GM21381 (cell line): ENCODE data around the gene UMODL1.

Experiments used
- ATAC-seq: cut with Tn5 transposase; IDR thresholded peaks from one replicate; pipeline ENCODE4 v1.9.1; 2021; ENCODE audit warnings: mild to moderate bottlenecking, moderate library complexity; ENCODE audit not compliant: unreplicated experiment

UMODL1 gene

DNA sequence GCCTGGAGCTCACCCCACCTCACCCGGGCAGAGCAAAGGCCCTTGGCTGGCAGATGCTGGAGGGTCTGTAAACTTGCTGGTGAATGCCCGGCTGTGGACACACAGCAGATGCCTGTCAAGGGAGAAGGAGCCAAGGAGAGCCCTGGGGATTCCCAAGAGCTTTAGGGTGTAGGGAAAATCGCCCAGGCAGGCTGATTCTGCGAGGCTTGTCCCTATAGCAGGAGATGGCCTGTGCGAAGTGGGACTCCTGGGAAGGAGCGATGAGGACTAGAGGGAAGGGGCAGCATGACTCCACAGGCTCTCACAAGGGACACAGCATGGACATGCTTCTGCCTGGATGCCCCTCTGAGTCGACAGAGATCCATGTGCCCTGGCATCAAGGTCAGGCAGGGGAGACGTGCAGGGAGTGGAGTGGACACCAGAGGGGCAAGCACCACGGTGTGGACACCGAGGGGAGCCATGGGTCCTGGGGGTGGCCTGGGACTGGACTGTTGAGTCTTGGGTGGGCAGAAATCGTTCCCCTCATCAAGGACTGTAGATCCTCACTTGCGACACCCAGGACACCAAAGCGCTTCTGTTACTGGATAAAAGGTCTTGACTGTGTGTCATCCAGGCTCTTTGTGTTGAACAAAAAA, 76.4 kb downstream of the UMODL1 start:
- no peak for ATAC-seq

DNA sequence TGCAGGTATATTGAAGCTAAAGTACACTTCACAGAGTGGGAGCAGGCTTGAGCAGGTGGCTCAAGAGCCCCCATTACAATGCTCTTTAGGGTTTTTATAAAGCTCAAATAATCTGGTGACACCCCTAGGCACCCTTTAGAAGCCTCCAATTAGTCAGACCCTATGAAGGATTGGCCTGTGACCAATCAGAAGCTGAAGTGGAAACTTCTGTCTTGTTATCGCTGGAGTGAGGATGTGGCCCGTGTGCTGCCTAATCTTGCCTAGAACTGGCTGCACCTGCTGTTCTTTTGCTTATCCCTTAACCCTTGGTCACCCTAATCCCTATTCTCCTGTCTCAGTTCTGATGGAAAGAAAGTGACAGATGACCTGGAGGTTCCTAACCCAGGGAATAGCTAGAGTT, 77.0 kb downstream of the UMODL1 start:
- ATAC-seq, result no peak

DNA sequence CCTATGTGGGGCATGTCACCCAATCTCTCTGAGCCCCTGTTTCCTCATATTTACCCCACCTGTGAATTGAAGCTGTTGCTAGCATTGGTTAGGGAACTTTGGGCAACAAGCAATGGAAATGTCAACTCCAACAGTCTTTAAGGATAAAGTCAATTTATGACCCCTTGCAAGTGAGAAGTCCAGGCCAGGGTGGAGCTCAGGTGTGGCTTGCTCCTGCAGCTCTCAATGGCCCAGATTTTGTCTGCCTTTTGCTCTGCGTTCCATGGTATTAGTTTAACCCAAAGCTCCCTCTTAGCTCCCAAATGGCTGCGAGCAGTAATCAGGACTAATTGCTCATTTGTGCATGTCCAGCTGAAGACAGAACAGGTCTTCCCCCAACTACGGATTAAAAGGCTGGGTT, 77.5 kb downstream of the UMODL1 start:
- no peak for ATAC-seq

DNA sequence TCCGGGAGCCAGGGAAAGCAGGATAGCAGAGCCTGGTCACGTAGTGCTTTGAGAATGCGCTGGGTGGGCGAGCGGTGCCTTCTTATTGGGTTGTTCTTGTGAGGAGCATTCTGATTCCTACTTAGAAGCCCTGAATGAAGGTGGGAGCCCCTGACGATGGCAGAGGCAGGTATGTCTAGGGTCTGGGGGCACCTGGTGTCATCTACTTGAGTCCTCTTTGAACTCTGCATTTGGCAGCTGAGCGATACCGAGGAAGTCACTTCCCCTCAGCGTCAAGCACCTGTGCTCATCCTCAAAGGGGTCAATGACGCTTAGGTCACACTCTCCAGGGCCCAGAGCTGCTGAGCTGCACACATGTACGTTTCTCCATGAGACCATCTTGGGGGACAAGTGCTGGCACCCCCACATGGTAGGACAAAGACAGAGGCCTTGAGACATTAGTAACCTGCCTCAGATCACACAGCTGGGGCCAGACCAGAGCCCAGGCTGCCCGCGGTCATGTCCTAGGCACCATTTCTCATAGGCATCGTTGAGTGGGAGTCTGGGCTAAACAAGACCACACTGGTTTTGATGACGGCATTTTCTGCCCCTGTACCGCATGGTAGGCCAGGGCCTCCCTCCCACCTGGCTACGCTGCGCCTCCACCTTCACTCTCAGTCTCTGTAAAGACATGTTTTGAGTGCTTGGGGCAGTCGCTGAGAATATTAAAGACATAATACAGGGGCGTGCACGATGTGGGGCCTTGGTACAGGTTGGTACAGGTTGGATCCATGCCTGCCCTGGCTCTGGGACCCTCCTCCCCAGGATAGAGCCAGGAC, 78.7 kb downstream of the UMODL1 start:
- ATAC-seq, result no peak

DNA sequence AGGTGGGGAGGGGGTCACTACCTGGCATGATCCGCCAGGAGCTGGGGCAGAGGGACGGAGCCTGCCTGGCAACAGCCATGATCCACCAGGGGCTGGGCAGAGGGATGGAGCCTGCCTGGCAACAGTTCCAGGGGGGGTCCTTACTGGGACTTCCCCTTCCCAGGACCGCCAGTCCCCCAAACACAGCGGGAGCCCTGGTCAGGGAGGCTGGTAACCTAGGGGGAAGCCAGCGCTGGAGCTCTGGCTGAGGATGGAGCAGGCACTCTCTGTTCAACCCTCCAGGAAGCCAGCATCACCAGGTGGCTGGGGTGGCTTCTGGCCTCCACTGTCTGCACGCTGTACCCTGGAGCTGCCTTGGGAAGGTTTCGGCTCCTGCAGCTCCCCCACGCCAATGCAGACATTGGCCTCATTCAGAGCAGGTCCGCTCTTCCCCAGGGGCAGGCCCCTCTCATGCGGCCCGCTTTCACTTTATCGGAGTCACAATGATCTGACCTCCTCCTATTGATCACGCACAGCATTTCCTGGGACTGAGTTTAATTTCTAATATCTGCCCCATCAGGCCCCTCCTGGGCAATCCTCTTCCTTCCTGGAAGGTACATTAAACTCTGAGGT, 79.5 kb downstream of the UMODL1 start:
- no peak for ATAC-seq

DNA sequence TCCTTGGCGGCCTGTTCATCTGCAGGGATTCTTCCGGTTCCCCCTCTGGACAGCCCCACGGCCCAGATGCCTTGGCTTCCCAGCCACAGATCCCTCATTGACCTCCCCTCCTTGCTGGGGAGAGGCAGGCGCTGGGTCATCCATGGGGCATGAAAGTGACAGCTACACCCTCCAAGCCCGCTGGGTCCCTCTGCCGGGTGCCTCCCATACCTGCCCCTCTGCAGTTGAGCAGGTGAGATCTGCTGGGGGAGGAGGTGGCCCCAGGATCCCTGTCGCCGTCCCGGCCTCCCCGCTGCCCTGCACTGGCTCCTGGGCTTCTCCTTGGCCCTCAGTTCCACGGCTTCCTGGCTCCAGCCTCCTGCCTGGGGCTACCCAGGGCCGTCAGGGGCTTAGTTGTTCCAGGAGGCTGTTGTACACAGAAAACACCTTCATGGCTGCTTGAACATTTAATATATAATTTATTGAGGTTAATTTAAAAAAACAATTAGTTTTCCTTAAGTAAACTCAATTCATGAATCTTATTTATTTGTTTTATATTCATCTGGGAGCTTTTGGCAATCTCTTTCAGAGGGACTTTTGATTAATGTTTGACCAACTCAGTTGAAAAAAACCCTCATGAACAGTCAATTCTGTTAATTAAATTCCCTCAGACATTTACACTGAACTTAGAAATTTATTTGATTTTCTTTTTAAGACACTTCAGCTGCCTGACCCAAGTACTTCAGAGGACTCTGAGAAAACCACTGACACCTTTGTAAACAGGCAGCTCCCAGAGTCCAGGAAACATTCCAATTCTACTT, 80.2 kb downstream of the UMODL1 start:
- ATAC-seq, result no peak

DNA sequence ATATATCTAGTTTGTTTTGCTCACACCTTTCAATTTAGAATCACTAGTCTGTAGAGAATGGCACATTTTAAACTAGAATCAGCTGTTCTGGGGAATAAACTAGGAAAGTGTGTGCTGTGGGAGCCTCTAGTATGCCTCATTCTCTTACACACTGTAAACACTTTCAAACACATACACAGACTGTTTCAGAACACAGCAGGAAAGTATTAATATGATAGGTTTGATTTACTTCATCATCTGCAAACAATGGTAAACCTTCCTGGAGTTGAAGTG, 80.8 kb downstream of the UMODL1 start:
- ATAC-seq, result no peak

DNA sequence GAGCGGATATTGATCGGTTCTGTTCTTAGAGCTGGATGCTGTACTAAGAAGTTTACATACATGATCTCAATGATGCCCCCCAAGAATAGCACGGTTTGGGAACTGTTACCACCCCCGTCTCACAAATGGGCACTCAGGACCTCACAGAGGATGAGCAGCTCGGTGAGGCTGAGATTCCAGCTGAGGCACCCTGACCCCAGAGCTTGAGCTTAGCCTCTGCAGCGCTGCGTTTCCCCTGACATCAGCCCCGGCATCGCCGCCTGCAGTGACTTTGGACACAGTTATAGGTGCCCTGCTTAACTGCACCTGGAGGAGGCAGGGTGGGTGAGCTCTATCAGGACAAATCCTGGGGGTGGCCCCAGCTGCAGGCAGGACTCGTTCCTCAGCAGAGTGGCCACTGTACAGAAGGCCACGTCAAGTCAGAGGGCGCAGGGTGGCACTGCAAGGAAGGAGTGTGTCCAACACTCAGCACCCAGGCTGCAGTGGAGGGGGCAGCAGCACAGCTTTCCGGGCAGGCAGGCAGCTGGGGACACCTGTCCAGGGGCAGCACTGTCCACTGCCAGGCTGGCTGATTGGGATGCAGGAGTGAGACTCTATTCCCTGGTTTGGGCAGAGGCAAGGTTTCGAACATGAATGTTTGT, 82.0 kb downstream of the UMODL1 start:
- ATAC-seq, result no peak

DNA sequence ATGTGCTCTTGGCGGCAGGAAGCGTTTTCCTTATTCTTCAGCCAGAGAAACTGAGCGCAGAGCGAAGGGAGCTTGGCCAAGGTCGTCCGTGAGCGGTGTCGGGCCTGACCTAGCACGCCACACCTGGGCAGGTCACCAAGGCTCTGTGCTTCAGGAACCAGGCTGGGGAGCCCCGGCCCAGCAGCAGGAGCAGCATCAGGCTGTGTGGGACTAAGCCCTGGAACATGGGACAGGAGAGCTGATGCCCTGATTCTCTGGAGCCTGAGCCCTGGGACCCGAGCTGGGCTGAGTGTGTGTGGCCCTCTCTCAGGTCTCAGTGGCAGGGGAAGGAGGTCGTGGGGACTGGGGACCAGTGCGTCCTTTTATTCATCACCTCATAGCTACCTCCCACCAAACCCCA, 82.6 kb downstream of the UMODL1 start:
- ATAC-seq, result no peak

DNA sequence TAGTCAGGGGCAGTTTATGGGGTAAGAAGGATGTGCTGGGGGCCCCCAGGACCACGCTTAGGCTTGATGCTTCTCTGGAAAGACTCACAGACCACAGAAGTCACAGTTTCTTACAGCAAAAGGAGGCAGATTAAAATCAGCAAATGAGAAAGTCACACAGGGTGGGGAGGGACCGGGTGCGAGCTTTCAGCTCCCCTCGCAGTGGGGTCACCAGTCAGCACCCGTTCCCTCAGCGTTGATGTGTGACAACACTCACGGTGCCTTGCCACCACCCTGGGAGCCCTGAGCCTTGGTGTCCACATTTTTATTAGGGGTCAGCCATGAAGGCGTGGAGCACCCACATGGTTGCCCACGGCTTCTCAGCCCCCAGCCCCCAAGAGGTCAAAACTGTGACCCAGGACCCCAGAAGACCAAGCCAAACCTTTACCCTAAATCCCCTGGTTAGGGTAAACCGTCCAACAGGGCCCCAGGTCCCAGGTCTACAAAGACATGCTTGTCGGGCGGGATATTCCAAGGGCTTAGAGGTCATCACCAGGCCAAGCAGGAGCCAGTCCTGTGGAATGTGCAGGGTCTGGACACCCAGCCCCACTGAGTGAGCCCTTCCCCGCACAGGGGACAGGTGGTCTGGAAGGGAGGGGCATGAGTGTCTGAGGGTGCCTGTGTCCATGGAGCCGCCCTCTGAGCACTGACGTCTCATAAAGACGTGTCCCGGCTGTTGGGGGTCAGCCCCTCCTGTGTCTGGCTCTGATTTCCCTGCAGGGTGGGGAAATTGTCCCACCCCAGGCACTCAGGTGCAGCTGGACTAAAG, 83.3 kb downstream of the UMODL1 start:
- no peak for ATAC-seq

DNA sequence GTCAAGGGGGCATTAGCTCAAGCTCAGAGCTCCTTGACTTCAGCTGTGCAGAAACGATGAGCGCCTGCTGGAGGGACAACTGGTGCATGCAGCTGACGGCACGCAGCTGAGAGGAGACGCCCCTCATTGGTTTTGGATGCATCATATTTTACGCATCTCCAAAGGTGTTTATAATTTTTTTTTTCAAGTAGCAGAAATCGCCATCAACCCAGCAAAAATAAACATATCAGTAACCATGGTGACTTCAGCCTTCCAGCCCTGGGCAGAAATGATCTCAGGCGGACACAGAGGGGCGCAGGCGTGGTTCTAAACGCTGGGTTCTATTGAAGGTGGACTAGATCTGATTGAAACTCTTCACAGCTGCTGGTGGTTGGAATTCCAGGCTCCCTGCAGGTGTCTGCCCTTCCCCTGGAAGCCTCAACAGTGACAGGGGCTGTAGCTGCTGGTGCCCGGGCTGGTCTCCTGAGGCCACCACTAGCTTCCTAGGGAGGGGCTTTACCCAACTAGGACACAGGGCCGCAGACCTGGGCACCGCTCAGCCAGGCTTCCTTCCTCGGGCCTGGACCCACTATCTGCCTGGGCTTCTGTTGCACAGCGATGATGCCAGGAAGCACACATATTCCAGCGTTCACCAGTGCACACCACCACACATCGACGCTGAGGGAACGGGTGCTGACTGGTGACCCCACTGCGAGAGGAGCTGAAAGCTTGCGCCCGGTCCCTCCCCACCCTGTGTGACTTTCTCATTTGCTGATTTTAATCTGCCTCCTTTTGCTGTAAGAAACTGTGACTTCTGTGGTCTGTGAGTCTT, 84.1 kb downstream of the UMODL1 start:
- ATAC-seq, result no peak

DNA sequence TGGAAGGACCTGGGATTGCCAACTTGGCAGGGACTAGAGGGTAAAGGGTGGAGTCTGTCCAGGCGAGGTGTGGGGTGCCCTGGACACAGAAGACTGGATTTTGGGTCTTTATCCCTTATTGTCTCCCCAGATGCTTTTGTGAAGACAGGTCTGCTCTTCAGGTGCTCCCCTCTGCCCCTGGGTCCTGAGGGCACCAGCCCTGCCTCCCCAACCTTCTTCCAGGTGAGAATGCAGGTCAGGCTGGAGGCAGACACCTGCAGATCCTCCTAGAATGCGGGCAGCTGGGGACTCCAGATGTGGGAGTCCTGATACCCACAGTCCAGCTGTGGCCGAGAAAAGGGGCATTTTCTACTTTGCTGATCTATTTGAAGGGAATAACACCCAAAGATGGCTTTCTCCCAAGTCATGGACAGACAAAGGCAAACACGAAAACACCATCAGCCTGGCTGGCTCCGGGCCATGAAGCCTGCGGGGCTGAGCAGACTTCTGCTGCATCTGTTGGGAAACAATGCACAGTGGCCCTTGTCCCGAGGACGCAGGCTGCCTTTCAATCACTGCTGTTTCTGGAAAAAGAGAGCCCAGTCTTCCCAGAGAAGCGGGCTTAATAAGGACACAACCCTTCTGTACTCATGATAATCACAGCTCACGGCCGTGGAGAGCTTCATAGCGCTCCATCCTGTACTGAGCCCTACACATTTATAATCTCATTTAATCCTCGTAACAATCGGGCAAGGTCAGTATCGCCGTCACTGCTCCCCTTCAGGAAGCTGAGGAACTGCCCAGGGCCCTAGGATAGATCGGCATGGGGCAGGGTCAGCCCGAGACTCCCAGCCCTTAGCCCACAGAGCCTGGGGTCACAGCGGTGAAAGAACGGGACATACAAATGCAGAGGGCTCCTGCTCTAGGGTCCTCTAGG, 85.8 kb downstream of the UMODL1 start:
- no peak for ATAC-seq

DNA sequence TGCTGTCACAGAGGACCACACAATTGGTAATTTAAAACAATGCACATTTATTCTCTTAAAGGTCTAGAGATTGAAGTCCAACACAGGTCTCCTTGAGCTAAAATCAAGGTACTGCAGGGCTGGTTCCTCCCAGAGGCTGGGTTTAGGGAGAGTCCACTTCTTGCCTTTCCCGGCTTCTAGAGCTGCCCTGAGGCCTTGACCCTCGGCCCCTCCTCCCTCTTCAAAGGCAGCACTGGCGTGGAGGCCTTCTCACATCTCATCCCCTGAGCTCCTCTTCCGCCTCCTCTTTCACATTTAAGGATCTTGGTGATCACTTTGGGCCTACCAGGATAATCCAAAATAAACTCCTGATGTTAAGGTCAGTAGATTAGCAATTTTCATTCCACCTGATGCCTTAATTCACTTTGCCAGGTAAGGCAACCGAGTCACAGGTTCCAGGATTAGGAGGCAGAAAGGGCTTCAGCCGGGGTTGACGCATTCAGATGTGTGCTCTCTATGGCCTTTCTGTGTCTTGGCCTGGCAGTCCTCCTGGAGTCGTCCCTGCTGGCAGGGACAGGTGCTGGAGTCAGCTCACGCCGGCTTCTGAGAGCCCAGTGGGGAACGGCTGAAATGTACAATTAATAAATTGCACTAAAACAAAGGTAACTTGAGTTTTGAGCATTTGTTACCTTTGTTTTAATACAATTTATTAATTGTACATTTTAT, 86.6 kb downstream of the UMODL1 start:
- no peak for ATAC-seq

DNA sequence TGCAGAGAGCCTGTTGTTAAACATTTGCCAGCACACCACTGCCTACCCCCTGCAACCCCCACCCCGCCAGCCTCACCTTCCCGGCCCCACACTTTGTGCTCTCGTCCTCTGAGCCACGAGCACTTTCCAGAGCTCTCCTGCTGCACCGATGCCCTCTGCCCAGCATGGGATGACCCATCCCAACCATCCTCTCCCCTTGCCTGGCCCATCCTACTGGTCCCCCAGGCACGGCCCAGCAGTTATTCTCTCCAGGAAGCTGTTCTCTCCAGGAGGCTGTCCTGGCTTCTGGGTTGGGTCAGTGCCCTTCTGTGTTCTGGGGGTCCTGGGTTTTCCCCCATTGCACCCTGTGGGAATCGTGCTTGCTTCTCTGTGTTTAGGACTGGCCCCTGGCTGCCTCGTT, 87.7 kb downstream of the UMODL1 start:
- ATAC-seq, result no peak

DNA sequence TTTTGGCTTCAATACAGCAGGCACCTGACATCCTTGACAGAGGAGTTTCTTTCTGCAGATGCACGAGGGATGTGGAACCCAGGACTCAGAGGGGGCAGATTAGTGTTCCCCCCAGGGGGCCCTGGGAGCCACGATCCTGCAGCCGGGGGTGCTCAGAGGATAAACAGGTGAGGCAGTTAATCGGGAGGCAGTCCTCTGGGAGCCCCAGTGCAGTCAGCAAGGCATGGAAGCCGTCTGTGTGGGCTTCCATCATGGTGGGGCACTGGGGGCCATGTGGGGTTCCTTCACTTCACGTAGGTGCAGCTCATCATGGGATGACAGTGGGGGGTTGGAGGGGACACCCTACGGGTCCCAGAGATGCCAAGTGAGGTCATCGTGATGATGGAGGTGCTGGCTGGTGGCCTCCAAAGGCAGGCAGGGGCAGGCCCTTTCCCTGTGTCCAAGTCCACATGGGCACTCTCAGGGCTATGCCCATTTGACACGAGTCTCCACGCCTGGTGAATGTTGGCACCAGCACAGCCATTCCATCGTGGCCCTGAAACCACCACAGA, 88.5 kb downstream of the UMODL1 start:
- no peak for ATAC-seq

DNA sequence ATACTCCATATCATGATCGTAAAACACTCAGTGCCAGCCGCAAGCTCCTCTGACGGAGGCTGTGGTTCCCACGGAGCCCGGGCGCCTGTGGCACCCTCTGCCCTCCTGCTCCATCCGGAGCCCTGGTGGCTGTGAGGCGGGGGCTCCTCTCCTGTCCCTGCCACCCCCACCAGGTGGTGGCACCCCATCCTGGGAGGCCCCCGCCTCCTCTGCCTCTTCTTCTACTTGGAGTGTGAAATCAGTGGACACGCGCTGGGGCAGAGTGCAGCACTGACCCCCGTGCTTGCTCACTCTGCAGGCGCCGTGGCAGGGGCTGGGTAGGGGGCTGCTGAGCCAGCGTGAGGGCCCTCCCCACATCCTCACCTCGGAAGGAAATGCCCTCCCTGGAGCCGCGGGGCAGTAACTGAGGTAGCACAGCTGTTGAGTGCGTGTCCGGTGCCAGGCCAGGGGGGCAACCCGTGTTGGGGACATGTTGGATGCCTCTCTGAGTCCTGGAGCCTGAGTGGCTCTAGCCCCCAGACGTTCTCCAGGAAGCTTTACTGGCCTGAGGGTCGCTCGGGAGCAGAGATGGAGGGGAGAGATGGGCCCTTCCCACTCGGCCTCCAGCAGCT, 89.1 kb downstream of the UMODL1 start:
- ATAC-seq, result no peak

DNA sequence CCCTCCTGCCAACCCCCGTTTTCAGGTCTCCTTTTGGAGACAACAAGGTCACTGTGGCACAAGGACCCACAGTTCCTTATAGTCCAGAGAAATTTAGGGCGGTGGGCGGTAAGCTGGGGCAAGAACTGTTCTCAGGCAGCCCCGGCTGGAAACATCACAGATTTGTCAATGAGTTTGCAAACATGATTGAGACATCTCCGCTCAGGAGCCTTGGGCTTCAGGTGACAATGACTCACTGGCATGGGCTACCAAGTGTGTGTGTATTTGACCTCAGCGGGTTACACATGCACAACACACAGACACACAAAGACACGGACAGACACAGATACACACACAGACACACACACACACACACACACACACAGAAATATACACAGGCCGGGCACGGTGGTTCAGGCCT, 89.6 kb downstream of the UMODL1 start:
- ATAC-seq, result no peak
